Epithelial cell of esophagus (primary cell): ENCODE data around the gene HPS4.

Experiments used
- DNase-seq: peaks from one replicate; pipeline ENCODE4 v3.0.0; 2010; ENCODE audit warnings: low read depth
- H3K4me3 ChIP-seq: 2 replicates; pipeline ENCODE4 v1.5.1; 2011; ENCODE audit warnings: mild to moderate bottlenecking, low read length, control low read depth
- CTCF ChIP-seq: IDR thresholded peaks from 2 replicates; pipeline ENCODE4 v1.5.1; 2011; ENCODE audit warnings: low read depth, mild to moderate bottlenecking, low read length, control low read depth, inconsistent platforms; ENCODE audit not compliant: insufficient read depth; ENCODE audit errors: missing control alignments

HPS4 gene

GRCh38 chr22:26522592-26522991 lies 39.0 kb upstream of the HPS4 start:
- no peak overlapping the region for H3K4me3 ChIP-seq
- no peak for DNase-seq
- TF ChIP-seq CTCF: no peak

- no peak for DNase-seq
- TF ChIP-seq CTCF: no peak
- no peak overlapping the region for H3K4me3 ChIP-seq
Measured at GRCh38 chr22:26522012-26522411, 38.4 kb upstream of the HPS4 start.

- DNase-seq: no peak
- TF ChIP-seq CTCF: no peak
- no peak overlapping the region for H3K4me3 ChIP-seq
Measured at GRCh38 chr22:26517429-26517828, 33.8 kb upstream of the HPS4 start.

GRCh38 chr22:26516503-26516902 lies 32.9 kb upstream of the HPS4 start:
- H3K4me3 ChIP-seq: no peak overlapping the region
- no peak for DNase-seq

GRCh38 chr22:26515931-26516330 lies 32.3 kb upstream of the HPS4 start:
- DNase-seq: no peak
- no peak for TF ChIP-seq CTCF
- H3K4me3 ChIP-seq: no peak overlapping the region

More at GRCh38 chr22:26516503-26516902, 32.9 kb upstream of the HPS4 start:
- TF ChIP-seq CTCF: no peak

GRCh38 chr22:26514419-26515161 lies 31.0 kb upstream of the HPS4 start:
- no peak for DNase-seq
- TF ChIP-seq CTCF: no peak
- H3K4me3 ChIP-seq: no peak overlapping the region

GRCh38 chr22:26513838-26514237 lies 30.3 kb upstream of the HPS4 start:
- DNase-seq: no peak
- TF ChIP-seq CTCF: no peak
- H3K4me3 ChIP-seq: no peak overlapping the region
